Measurements from ENCODE around the gene AP4M1.
A peak's percentile ranks its signal among the peaks of the same experiment; 100 is the strongest.

Gene AP4M1

DNA sequence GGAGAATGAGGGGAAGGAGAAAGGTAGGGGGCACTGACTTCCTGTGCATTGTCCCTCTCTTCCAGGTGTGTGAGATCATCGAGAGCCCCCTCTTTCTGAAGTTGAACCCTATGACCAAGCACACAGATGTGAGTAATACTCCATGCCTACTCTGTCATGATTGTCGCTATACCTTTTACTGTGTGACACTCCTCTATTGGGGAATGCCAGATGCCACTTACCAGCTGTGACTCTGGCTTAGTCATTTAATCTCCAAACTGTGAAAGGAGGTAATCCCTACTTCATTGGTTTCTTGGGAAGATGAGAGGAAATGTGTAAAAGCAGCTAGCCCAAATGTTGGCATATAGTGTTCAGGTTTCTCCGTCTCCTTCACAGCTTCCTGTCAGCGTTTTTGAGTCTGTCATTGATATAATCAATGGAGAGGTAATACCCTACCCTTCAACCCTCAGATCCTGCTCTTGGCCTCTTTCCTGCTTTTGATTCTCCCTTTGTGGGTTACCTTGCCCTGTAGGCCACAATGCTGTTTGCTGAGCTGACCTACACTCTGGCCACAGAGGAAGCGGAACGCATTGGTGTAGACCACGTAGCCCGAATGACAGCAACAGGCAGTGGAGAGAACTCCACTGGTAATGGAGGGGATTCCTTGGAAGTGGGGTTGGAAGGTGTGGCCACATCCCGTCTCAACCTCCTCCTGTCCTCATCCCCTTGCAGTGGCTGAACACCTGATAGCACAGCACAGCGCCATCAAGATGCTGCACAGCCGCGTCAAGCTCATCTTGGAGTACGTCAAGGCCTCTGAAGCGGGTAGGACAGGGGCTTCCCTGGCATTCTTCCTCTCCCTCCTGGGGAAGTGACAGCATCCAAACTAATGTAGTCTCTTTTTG, 10.7 kb upstream of the AP4M1 start:
- Histone ChIP-seq H3K27me3 (replicated peaks in 2 of 5; ENCODE audit: control insufficient read depth in 4 of 5, insufficient read depth in 5 of 5, low read length in 4 of 5) (no peaks in the 10 kb centered on the region), H3K36me3 (ENCODE audit: control insufficient read depth in 4 of 4, insufficient read depth in 4 of 4, low read length in 3 of 4) (peaks cover 13 to 56% (median 49%) of the 10 kb centered on the region in 4 experiments), H3K9me3 (ENCODE audit: control extremely low read depth in 1 of 5, control insufficient read depth in 4 of 5, insufficient read depth in 2 of 5, low read depth in 1 of 5, low read length in 4 of 5) (no peaks in the 10 kb centered on the region), H3K4me3 (ENCODE audit: control insufficient read depth in 1 of 7, extremely low read depth in 1 of 7, insufficient read depth in 4 of 7, low read depth in 2 of 7, low read length in 6 of 7) (no peak overlapping the region), H3K27ac (ENCODE audit: insufficient read depth in 1 of 2, low read depth in 1 of 2, low read length in 2 of 2, poor library complexity in 1 of 2, severe bottlenecking in 2 of 2) (no peak overlapping the region), H3K4me1 (ENCODE audit: control extremely low read depth in 1 of 4, control insufficient read depth in 4 of 4, insufficient read depth in 4 of 4, low read length in 3 of 4) (peaks cover 0 to 20% (median 13%) of the 10 kb centered on the region in 4 experiments)
- DNase-seq, result no peak
- CTCF ChIA-PET, result interaction anchor here (1.1 to 1.9 kb wide), 2 partner anchors 8 to 11 kb away, joined by 4 to 7 read pairs; partner anchors contain the start of genes AP4M1 and MCM7
- POLR2A ChIA-PET, result interaction anchor here (1.9 to 2.3 kb wide), 2 partner anchors 8 to 10 kb away, joined by 5 to 8 read pairs; partner anchors contain the start of gene MCM7
- 93% methylated on average over 12 of the region's 14 CpGs for WGBS (ENCODE audit: insufficient coverage)

DNA sequence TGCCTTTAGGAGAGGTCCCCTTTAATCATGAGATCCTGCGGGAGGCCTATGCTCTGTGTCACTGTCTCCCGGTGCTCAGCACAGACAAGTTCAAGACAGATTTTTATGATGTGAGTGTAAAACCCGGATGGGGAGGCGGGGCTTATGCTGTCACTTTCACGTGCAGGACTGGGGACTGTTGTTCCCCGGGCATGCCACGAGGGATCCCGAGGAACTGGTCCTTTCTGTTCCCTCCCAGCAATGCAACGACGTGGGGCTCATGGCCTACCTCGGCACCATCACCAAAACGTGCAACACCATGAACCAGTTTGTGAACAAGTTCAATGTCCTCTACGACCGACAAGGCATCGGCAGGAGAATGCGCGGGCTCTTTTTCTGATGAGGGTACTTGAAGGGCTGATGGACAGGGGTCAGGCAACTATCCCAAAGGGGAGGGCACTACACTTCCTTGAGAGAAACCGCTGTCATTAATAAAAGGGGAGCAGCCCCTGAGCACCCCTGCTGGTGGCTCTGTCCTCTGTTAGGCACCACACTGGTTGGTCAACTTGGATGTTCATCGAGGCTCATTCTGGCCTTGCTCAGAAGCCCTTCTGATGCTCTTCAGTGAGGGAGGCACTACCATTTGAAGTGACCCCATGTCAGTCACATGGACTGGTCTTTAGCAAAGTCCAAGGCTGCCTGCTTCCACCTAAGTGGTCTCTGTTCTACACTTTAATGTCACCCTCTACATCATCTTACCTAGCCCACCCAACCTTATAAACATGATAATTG, 9.8 kb upstream of the AP4M1 start:
- 90% methylated on average over 18 of the region's 19 CpGs for WGBS (ENCODE audit: insufficient coverage)
- DNase-seq, result peak in 1 of 3 donors; percentile 25
- Histone ChIP-seq H3K36me3 (ENCODE audit: control insufficient read depth in 4 of 4, insufficient read depth in 4 of 4, low read length in 3 of 4) (peaks cover 14 to 64% (median 55%) of the 10 kb centered on the region in 4 experiments), H3K9me3 (ENCODE audit: control extremely low read depth in 1 of 5, control insufficient read depth in 4 of 5, insufficient read depth in 2 of 5, low read depth in 1 of 5, low read length in 4 of 5) (no peaks in the 10 kb centered on the region), H3K27ac (ENCODE audit: insufficient read depth in 1 of 2, low read depth in 1 of 2, low read length in 2 of 2, poor library complexity in 1 of 2, severe bottlenecking in 2 of 2) (no peak overlapping the region), H3K4me1 (ENCODE audit: control extremely low read depth in 1 of 4, control insufficient read depth in 4 of 4, insufficient read depth in 4 of 4, low read length in 3 of 4) (peaks cover 0 to 20% (median 13%) of the 10 kb centered on the region in 4 experiments), H3K27me3 (replicated peaks in 2 of 5; ENCODE audit: control insufficient read depth in 4 of 5, insufficient read depth in 5 of 5, low read length in 4 of 5) (no peaks in the 10 kb centered on the region), H3K4me3 (ENCODE audit: control insufficient read depth in 1 of 7, extremely low read depth in 1 of 7, insufficient read depth in 4 of 7, low read depth in 2 of 7, low read length in 6 of 7) (no peak overlapping the region)
- CTCF ChIA-PET, result interaction anchor here (1.1 to 2.0 kb wide), 4 partner anchors 9 to 40 kb away, joined by 3 to 7 read pairs (median 5); partner anchors contain the start of genes AP4M1 and MCM7
- POLR2A ChIA-PET, result interaction anchor here (1.9 to 2.3 kb wide), 2 partner anchors 9 kb away, joined by 5 to 8 read pairs; partner anchors contain the start of gene MCM7

DNA sequence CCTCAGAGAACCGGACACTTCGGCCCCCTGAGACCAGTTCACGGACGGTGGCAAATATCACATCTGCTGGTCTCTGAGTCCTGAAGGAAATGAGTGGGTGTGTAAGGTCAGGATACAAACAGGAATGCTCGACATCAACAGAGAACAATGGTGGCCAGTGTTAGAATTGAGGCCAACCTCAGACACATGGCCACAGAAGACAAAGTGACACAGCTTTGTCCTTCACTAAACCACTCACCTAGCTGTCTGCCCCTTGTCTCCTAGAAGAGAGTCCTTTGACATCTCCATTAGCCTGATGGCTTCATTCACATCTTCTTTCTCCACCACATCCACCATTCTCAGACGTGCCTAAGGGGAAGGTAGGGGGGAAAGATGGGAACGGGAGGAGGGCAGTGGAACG, 8.4 kb upstream of the AP4M1 start:
- Histone ChIP-seq H3K27ac (ENCODE audit: insufficient read depth in 1 of 2, low read depth in 1 of 2, low read length in 2 of 2, poor library complexity in 1 of 2, severe bottlenecking in 2 of 2) (peak overlapping the region in 1 of 2 experiments; percentile 12), H3K27me3 (replicated peaks in 2 of 5; ENCODE audit: control insufficient read depth in 4 of 5, insufficient read depth in 5 of 5, low read length in 4 of 5) (no peaks in the 10 kb centered on the region), H3K4me1 (ENCODE audit: control extremely low read depth in 1 of 4, control insufficient read depth in 4 of 4, insufficient read depth in 4 of 4, low read length in 3 of 4) (peaks cover 0 to 17% (median 11%) of the 10 kb centered on the region in 4 experiments), H3K36me3 (ENCODE audit: control insufficient read depth in 4 of 4, insufficient read depth in 4 of 4, low read length in 3 of 4) (peaks cover 22 to 78% (median 64%) of the 10 kb centered on the region in 4 experiments), H3K9me3 (ENCODE audit: control extremely low read depth in 1 of 5, control insufficient read depth in 4 of 5, insufficient read depth in 2 of 5, low read depth in 1 of 5, low read length in 4 of 5) (no peaks in the 10 kb centered on the region), H3K4me3 (ENCODE audit: control insufficient read depth in 1 of 7, extremely low read depth in 1 of 7, insufficient read depth in 4 of 7, low read depth in 2 of 7, low read length in 6 of 7) (no peak overlapping the region)
- 93% methylated on average over 6 of the region's 8 CpGs for WGBS (ENCODE audit: insufficient coverage)
- ChIA-PET CTCF (interaction anchor here (1.0 to 2.0 kb wide), 2 partner anchors 8 to 38 kb away, joined by 4 to 6 read pairs; no protein-coding TSS in a partner anchor), POLR2A (interaction anchor here (0.7 kb wide), 1 partner anchor 12 kb away, joined by 3 read pairs; the partner anchor contains the start of gene ZNF3)
- DNase-seq, result no peak

DNA sequence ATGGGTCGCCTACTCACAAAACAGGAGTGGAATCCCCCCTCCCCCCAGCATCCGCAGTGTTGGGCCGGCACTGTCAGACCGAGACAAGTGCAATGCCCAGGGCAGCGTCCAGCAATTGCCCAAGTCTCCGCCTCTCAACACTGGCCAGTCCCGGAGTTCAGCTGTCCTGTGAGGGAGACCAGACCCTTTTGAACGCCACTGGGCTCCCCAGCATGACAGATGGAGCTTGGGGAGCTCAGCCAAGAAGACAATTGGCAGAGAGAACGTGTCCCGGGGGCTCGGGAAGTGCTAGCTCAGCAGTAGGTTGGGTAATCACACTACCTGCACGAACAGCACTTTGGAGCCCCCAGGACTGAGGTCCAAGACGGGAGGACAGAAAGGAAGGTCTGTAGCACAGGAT, 7.9 kb upstream of the AP4M1 start:
- ChIA-PET CTCF (interaction anchor here (1.0 to 2.0 kb wide), 3 partner anchors 8 to 37 kb away, joined by 3 to 6 read pairs (median 4); no protein-coding TSS in a partner anchor), POLR2A (interaction anchor here (0.7 kb wide), 1 partner anchor 12 kb away, joined by 3 read pairs; the partner anchor contains the start of gene ZNF3)
- H3K27me3 ChIP-seq (replicated peaks in 2 of 5; ENCODE audit: control insufficient read depth in 4 of 5, insufficient read depth in 5 of 5, low read length in 4 of 5), result no peaks in the 10 kb centered on the region
- DNase-seq, result no peak
- no peaks in the 10 kb centered on the region for H3K9me3 ChIP-seq (ENCODE audit: control extremely low read depth in 1 of 5, control insufficient read depth in 4 of 5, insufficient read depth in 2 of 5, low read depth in 1 of 5, low read length in 4 of 5)
- H3K27ac ChIP-seq (ENCODE audit: insufficient read depth in 1 of 2, low read depth in 1 of 2, low read length in 2 of 2, poor library complexity in 1 of 2, severe bottlenecking in 2 of 2), result no peak overlapping the region
- WGBS (ENCODE audit: insufficient coverage), result 98% methylated on average over 13 of the region's 13 CpGs
- H3K36me3 ChIP-seq (ENCODE audit: control insufficient read depth in 4 of 4, insufficient read depth in 4 of 4, low read length in 3 of 4), result peaks cover 26 to 82% (median 68%) of the 10 kb centered on the region in 4 experiments
- H3K4me3 ChIP-seq (ENCODE audit: control insufficient read depth in 1 of 7, extremely low read depth in 1 of 7, insufficient read depth in 4 of 7, low read depth in 2 of 7, low read length in 6 of 7), result no peak overlapping the region
- peaks cover 0 to 13% (median 7%) of the 10 kb centered on the region in 4 experiments for H3K4me1 ChIP-seq (ENCODE audit: control extremely low read depth in 1 of 4, control insufficient read depth in 4 of 4, insufficient read depth in 4 of 4, low read length in 3 of 4)

DNA sequence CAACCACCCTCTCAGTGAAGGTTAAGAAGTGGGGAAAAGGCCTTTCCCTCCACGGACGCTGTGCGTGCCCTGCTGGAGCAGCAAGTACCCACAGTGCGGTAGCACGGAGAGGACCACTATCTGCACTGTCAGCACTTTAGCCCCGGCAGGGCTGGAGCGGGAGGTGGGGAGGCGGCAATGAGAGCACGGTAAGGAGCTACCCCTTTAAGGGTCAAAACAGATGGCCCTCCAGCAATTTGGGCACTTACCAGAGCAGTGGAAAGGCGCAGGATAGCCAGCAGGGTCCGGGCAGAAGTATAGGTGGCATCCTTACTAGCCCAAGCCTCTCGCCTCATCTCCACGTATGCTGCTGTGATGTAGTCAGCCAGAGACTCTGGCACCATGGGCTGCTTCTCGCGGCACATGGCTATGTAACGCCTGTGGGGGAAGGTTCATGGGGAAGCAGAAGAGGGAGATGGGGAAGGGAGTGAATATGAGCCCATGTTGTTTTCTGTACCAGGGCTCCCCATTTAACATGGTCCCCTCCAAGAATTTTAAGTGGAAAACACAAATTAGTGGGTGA, 7.4 kb upstream of the AP4M1 start:
- Histone ChIP-seq H3K27ac (ENCODE audit: insufficient read depth in 1 of 2, low read depth in 1 of 2, low read length in 2 of 2, poor library complexity in 1 of 2, severe bottlenecking in 2 of 2) (no peak overlapping the region), H3K27me3 (replicated peaks in 2 of 5; ENCODE audit: control insufficient read depth in 4 of 5, insufficient read depth in 5 of 5, low read length in 4 of 5) (no peaks in the 10 kb centered on the region), H3K4me1 (ENCODE audit: control extremely low read depth in 1 of 4, control insufficient read depth in 4 of 4, insufficient read depth in 4 of 4, low read length in 3 of 4) (peaks cover 0 to 13% (median 8%) of the 10 kb centered on the region in 4 experiments), H3K9me3 (ENCODE audit: control extremely low read depth in 1 of 5, control insufficient read depth in 4 of 5, insufficient read depth in 2 of 5, low read depth in 1 of 5, low read length in 4 of 5) (no peaks in the 10 kb centered on the region), H3K36me3 (ENCODE audit: control insufficient read depth in 4 of 4, insufficient read depth in 4 of 4, low read length in 3 of 4) (peaks cover 29 to 87% (median 73%) of the 10 kb centered on the region in 4 experiments), H3K4me3 (ENCODE audit: control insufficient read depth in 1 of 7, extremely low read depth in 1 of 7, insufficient read depth in 4 of 7, low read depth in 2 of 7, low read length in 6 of 7) (no peak overlapping the region)
- DNase-seq, result no peak
- CTCF ChIA-PET, result interaction anchor here (1.0 to 2.0 kb wide), 3 partner anchors 8 to 37 kb away, joined by 3 to 6 read pairs (median 4); no protein-coding TSS in a partner anchor
- WGBS (ENCODE audit: insufficient coverage), result 97% methylated on average over 13 of the region's 16 CpGs
- POLR2A ChIA-PET, result interaction anchor here (1.3 kb wide), 1 partner anchor 11 kb away, joined by 4 read pairs; no protein-coding TSS in a partner anchor

DNA sequence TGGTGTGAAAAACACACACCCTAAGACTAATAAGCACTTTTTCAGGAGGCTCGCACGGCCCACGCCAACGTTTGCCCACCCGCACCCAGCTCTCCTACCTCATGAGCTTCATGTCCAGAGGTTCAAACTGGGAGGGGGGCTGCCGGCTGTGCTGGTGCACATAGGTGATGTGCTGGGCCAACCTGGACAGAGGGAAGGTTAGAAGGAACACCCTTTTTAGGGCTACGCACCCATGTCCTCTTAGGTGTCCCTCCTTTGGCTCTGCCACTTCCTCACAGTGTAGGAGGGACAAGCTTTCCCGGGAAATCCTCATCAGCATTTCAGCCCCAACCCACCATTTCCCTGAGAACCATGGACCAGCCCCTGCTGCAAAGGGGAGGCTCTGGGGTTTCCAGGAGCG, 6.2 kb upstream of the AP4M1 start:
- POLR2A ChIA-PET, result interaction anchor here (1.3 kb wide), 1 partner anchor 13 kb away, joined by 4 read pairs; no protein-coding TSS in a partner anchor
- Histone ChIP-seq H3K4me3 (ENCODE audit: control insufficient read depth in 1 of 7, extremely low read depth in 1 of 7, insufficient read depth in 4 of 7, low read depth in 2 of 7, low read length in 6 of 7) (no peak overlapping the region), H3K27me3 (replicated peaks in 2 of 5; ENCODE audit: control insufficient read depth in 4 of 5, insufficient read depth in 5 of 5, low read length in 4 of 5) (no peaks in the 10 kb centered on the region), H3K27ac (ENCODE audit: insufficient read depth in 1 of 2, low read depth in 1 of 2, low read length in 2 of 2, poor library complexity in 1 of 2, severe bottlenecking in 2 of 2) (no peak overlapping the region), H3K9me3 (ENCODE audit: control extremely low read depth in 1 of 5, control insufficient read depth in 4 of 5, insufficient read depth in 2 of 5, low read depth in 1 of 5, low read length in 4 of 5) (no peaks in the 10 kb centered on the region), H3K4me1 (ENCODE audit: control extremely low read depth in 1 of 4, control insufficient read depth in 4 of 4, insufficient read depth in 4 of 4, low read length in 3 of 4) (peaks cover 7 to 15% (median 9%) of the 10 kb centered on the region in 4 experiments), H3K36me3 (ENCODE audit: control insufficient read depth in 4 of 4, insufficient read depth in 4 of 4, low read length in 3 of 4) (peaks cover 31 to 95% (median 78%) of the 10 kb centered on the region in 4 experiments)
- no peak for DNase-seq
- CTCF ChIA-PET, result no interaction called here
- 93% methylated on average over 3 of the region's 9 CpGs for WGBS (ENCODE audit: insufficient coverage)
